ENCODE results near the gene PGA5. TPM values are rescaled to one million over a fixed set of nuclear protein-coding genes. Genes with fewer than 3 reads are reported as not detected.

Gene PGA5
- total RNA-seq, 3 donors from 2014 or later: not detected

- no peak for DNase-seq
- ATAC-seq: no peak
- H3K9me3 Mint-ChIP-seq: no peaks in the 10 kb centered on the region
- H3K27me3 Mint-ChIP-seq (ENCODE audit: low read depth): peaks cover 8% of the 10 kb centered on the region
- H3K4me3 Mint-ChIP-seq: no peak overlapping the region
- H3K4me1 Mint-ChIP-seq (ENCODE audit: low read depth): no peaks in the 10 kb centered on the region
- H3K36me3 Mint-ChIP-seq (ENCODE audit: insufficient read depth): peaks cover 3% of the 10 kb centered on the region
These were observed 46.5 kb downstream of the PGA5 start for GRCh38 chr11:61287338-61287977.

DNA sequence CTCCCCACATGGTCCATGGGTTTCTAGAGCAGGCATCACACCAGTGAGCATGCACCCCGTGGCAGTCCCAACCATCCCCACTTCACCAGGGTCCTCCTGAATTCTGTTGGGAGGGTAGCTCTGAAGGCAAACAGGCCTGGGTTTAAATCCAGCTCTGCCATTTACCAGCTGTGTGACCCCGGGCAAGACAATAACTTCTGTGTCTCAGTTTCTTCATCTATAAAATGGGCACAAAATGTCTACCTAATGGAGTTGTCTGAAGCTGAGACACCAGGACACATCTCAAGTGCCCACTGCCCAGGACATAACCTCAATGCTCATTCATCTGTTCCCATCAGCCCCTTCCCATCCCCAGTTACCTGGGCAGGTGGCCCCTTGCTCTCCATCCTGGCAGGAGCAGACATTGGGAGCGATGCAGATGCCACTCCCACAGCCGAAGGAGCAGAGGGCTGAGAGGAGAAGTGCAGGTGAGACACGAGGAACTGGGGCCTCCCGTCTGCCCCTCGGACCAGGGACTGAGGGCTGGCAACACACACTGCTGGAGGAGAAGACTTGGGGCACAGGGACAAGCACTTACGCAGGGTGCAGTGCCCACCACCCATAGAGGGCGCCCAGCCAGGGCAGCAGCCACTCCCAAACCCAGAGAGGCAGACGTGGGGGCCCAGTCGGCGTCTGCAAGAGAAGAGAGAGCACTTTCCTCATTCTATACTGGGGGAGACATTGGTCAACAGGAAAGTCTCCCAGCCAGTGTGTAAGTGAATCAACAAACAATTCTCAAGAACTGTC, 50.1 kb downstream of the PGA5 start:
- peaks cover 21% of the 10 kb centered on the region for H3K27me3 Mint-ChIP-seq (ENCODE audit: low read depth)
- H3K4me3 Mint-ChIP-seq: no peak overlapping the region
- peaks cover 12% of the 10 kb centered on the region for H3K4me1 Mint-ChIP-seq (ENCODE audit: low read depth)
- ATAC-seq (no peak), DNase-seq (no peak)
- no peaks in the 10 kb centered on the region for H3K9me3 Mint-ChIP-seq
- peaks cover 3% of the 10 kb centered on the region for H3K36me3 Mint-ChIP-seq (ENCODE audit: insufficient read depth)

GRCh38 chr11:61292356-61292755, 51.4 kb downstream of the PGA5 start:
- H3K27me3 Mint-ChIP-seq (ENCODE audit: low read depth): peaks cover 21% of the 10 kb centered on the region
- peak overlapping the region; percentile 6 for H3K4me3 Mint-ChIP-seq
- H3K4me1 Mint-ChIP-seq (ENCODE audit: low read depth): peaks cover 12% of the 10 kb centered on the region
- peaks cover 6% of the 10 kb centered on the region for H3K36me3 Mint-ChIP-seq (ENCODE audit: insufficient read depth)
- H3K9me3 Mint-ChIP-seq: no peaks in the 10 kb centered on the region
- DNase-seq (no peak), ATAC-seq (no peak)

DNA sequence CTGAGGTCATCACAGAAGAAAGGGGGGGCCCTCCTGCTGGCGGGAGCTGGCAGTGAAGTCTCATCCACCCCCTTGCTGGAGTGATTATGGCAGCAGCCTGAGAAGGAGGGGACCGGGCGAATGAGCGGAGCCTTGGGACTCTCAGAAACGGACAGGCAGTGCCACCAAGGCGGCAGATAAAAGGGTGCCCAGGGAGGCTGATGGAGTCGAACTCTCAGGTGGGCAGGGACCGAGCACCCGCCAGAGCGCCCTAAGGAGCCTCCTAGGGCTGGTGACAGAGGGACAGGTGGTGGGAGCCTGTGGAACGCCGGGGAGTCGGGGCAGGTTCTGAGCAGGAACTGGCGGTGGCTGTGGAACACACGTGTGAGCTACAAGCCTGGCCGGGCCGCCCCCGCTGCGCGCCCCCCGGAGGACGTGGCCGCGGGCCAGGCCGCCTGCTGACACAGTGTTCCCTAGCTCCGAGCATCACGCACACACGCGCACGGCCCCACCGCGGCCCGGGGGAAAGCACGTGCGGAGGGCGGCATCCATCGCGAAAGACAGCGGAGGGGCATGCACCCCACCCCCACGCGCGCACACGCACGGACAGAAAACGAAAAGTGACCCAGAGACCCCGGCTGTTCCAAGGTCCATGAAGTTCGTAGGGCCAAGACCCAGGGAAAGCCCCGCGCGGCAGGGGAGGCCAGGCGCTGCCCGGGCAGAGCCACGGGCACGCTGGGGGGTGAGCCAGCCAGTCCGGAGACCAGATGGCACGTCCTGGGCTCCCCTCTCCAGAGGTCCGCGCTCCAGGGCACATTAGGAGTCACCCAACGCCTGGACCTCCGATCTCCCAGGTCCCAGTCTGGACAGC, 53.1 kb downstream of the PGA5 start:
- no peaks in the 10 kb centered on the region for H3K9me3 Mint-ChIP-seq
- DNase-seq (peak; percentile 31), ATAC-seq (peak; percentile 51 to 52)
- peaks cover 18% of the 10 kb centered on the region for H3K36me3 Mint-ChIP-seq (ENCODE audit: insufficient read depth)
- H3K27me3 Mint-ChIP-seq (ENCODE audit: low read depth): peaks cover 18% of the 10 kb centered on the region
- H3K4me3 Mint-ChIP-seq: peak overlapping the region; percentile 84
- H3K4me1 Mint-ChIP-seq (ENCODE audit: low read depth): peaks cover 26% of the 10 kb centered on the region

- H3K4me1 Mint-ChIP-seq (ENCODE audit: low read depth): peaks cover 31% of the 10 kb centered on the region
- ATAC-seq (peak; percentile 87 to 91), DNase-seq (peak; percentile 60)
- peaks cover 18% of the 10 kb centered on the region for H3K27me3 Mint-ChIP-seq (ENCODE audit: low read depth)
- peaks cover 22% of the 10 kb centered on the region for H3K36me3 Mint-ChIP-seq (ENCODE audit: insufficient read depth)
- peak within 1 kb of the TSS; percentile 84 for H3K4me3 Mint-ChIP-seq
- no peaks in the 10 kb centered on the region for H3K9me3 Mint-ChIP-seq
These were observed 54.0 kb downstream of the PGA5 start, which contains the start of gene VWCE for GRCh38 chr11:61294717-61295595. VWCE (minus strand) TSS chr11:61295316; CDS start chr11:61295037, 279 bp downstream.

- peaks cover 31% of the 10 kb centered on the region for H3K4me1 Mint-ChIP-seq (ENCODE audit: low read depth)
- ATAC-seq: no peak
These were observed 54.6 kb downstream of the PGA5 start for GRCh38 chr11:61295596-61295926.

DNA sequence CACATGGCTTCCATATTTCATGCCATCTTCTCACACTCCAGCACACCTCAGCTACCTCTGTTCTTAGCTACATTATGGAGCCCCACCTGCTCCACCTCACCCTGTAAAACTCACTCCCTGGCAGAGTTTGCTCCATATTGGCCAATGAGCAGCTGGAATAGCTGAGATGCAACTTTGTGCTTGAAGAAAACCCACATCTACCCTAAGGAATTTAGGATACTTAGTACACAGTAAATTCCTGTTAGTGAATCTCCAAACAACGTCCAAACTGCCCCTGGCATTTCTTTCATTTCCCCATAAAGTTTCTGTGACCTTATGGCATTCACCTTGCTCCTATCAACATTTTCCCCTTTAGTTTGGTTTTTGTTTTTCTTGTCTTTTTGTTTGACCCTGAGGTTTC, 56.4 kb downstream of the PGA5 start:
- ATAC-seq: no peak
- H3K4me3 Mint-ChIP-seq: no peak overlapping the region

More at GRCh38 chr11:61295596-61295926, 54.6 kb downstream of the PGA5 start:
- Mint-ChIP-seq H3K27me3 (ENCODE audit: low read depth) (peaks cover 18% of the 10 kb centered on the region), H3K9me3 (no peaks in the 10 kb centered on the region), H3K4me3 (peak overlapping the region; percentile 53), H3K36me3 (ENCODE audit: insufficient read depth) (peaks cover 28% of the 10 kb centered on the region)
- no peak for DNase-seq

DNA sequence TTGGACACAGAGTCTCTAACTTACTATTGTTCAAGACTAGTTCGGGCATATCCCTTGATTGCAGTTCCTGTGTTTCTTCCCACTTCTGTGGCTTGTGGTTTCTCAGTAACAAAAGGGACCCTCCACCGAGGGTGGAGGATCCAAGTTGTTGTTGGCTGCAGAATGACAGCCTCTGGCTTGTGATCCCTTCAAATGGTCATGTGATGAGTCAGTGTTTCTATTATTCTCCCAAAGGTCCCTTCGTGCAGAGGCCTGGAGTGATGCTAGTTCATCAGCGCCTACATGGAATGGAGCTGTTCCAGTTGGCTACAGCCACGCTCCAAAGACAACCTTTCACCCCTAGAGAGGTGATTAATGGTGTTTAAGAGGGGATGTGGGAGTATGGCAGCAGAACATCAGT, 56.8 kb downstream of the PGA5 start:
- ATAC-seq (no peak), DNase-seq (no peak)
- Mint-ChIP-seq H3K36me3 (ENCODE audit: insufficient read depth) (peaks cover 42% of the 10 kb centered on the region), H3K4me3 (no peak overlapping the region), H3K27me3 (ENCODE audit: low read depth) (peaks cover 10% of the 10 kb centered on the region), H3K4me1 (ENCODE audit: low read depth) (peaks cover 33% of the 10 kb centered on the region), H3K9me3 (no peaks in the 10 kb centered on the region)

More for the DNA sequence above, 56.4 kb downstream of the PGA5 start:
- Mint-ChIP-seq H3K27me3 (ENCODE audit: low read depth) (peaks cover 14% of the 10 kb centered on the region), H3K4me1 (ENCODE audit: low read depth) (peaks cover 33% of the 10 kb centered on the region), H3K36me3 (ENCODE audit: insufficient read depth) (peaks cover 41% of the 10 kb centered on the region), H3K9me3 (no peaks in the 10 kb centered on the region)
- DNase-seq: no peak

DNA sequence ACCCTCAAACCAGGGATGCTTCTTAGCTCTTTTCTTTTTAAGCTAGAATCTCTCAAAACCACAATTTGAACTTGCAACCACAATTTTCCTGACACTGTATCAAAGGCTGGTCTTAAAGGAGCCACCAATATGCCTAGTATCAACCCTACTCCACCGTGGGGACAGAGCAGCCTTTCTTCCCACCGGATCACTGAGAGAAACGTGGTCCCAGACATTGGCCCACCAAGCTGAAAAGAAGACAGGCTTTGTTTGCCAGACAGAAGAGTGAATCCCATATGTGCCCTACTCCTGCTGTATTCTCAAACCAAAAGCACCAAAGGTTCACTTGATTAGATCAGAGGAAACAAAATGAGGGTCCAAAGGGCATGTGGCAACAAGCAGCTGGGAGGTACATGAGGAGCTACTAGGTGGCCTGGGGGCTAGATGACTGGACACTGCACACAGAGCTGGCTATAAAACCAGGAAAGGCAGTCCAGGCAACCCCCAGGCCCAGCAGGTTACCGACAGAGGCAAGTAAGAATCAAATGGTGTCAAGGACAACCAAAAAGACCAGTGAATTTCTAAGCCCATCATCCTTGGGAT, 57.8 kb downstream of the PGA5 start:
- Mint-ChIP-seq H3K27me3 (ENCODE audit: low read depth) (peaks cover 3% of the 10 kb centered on the region), H3K9me3 (no peaks in the 10 kb centered on the region), H3K36me3 (ENCODE audit: insufficient read depth) (peaks cover 47% of the 10 kb centered on the region), H3K4me3 (no peak overlapping the region), H3K4me1 (ENCODE audit: low read depth) (peaks cover 27% of the 10 kb centered on the region)
- ATAC-seq (no peak), DNase-seq (no peak)

Other genes with a start within 250 kb of the PGA5 start
- gene CD5, start 138.7 kb upstream of the PGA5 start, total RNA-seq: 100 to 1,000 TPM; 318 to 420 (median 359) TPM
- 10 to 100 TPM; 16.1 to 18.4 (median 17.0) TPM for gene VPS37C, start 79.7 kb upstream of the PGA5 start, total RNA-seq
- gene PGA3, start 37.7 kb upstream of the PGA5 start, total RNA-seq: not detected
- gene PGA4, start 18.8 kb upstream of the PGA5 start, total RNA-seq: not detected
- 10 to 100 TPM; 10.2 to 21.0 (median 15.5) TPM for gene VWCE, start 54.1 kb downstream of the PGA5 start, total RNA-seq
- gene DDB1, start 91.9 kb downstream of the PGA5 start, total RNA-seq: 100 to 1,000 TPM; 313 to 358 (median 327) TPM
- 10 to 100 TPM; 50.8 to 51.4 (median 51.1) TPM for gene TKFC, start 92.1 kb downstream of the PGA5 start, total RNA-seq
- gene CYB561A3, start 120.7 kb downstream of the PGA5 start, total RNA-seq: 10 to 100 TPM; 28.8 to 35.2 (median 33.3) TPM
- gene TMEM138, start 121.2 kb downstream of the PGA5 start, total RNA-seq: 10 to 100 TPM; 74.2 to 91.5 (median 81.2) TPM
- gene TMEM216, start 151.4 kb downstream of the PGA5 start, total RNA-seq: 10 to 100 TPM; 12.0 to 15.3 (median 14.0) TPM
- gene CPSF7, start 188.8 kb downstream of the PGA5 start, total RNA-seq: 100 to 1,000 TPM; 131 to 142 (median 138) TPM
- 10 to 100 TPM; 48.4 to 55.8 (median 49.3) TPM for gene SDHAF2, start 188.9 kb downstream of the PGA5 start, total RNA-seq

Measured in activated T-cell treated with anti-CD3 and anti-CD28 coated beads, Interleukin-2, amount 50 U/mL, for 4 hours (primary cell).